ENCODE measurements around the gene FPGS. TPM values are rescaled to one million over a fixed set of nuclear protein-coding genes. Genes with fewer than 3 reads are reported as not detected.

The FPGS gene
- total RNA-seq, 1 donor from 2014 or later: 74.7 TPM

GRCh38 chr9:127860260-127860659 lies 57.6 kb downstream of the FPGS start:
- peak; percentile 72 for DNase-seq (ENCODE audit: low spot score)

GRCh38 chr9:127860779-127861178 lies 58.1 kb downstream of the FPGS start:
- DNase-seq (ENCODE audit: low spot score): no peak

GRCh38 chr9:127862075-127863011 lies 59.7 kb downstream of the FPGS start:
- peak; percentile 79 for DNase-seq (ENCODE audit: low spot score)

GRCh38 chr9:127863191-127863621 lies 60.5 kb downstream of the FPGS start:
- no peak for DNase-seq (ENCODE audit: low spot score)

Other genes with a start within 250 kb of the FPGS start
- gene STXBP1, start 190.6 kb upstream of the FPGS start, total RNA-seq: 52.8 TPM
- gene CFAP157, start 95.9 kb upstream of the FPGS start, total RNA-seq: 1.4 TPM
- 19.5 TPM for gene PTRH1, start 87.2 kb upstream of the FPGS start, total RNA-seq
- 0.26 TPM for gene TTC16, start 86.8 kb upstream of the FPGS start, total RNA-seq
- gene TOR2A, start 67.6 kb upstream of the FPGS start, total RNA-seq: 21.7 TPM
- 9.1 TPM for gene SH2D3C, start 24.2 kb upstream of the FPGS start, total RNA-seq
- gene CDK9, start 16.8 kb upstream of the FPGS start, total RNA-seq: 92.7 TPM
- gene ENG, start 51.8 kb downstream of the FPGS start, total RNA-seq: 94.3 TPM
- 142 TPM for gene AK1, start 74.8 kb downstream of the FPGS start, total RNA-seq
- 67.0 TPM for gene ST6GALNAC6, start 96.7 kb downstream of the FPGS start, total RNA-seq
- 42.1 TPM for gene ST6GALNAC4, start 114.2 kb downstream of the FPGS start, total RNA-seq
- 4.9 TPM for gene PIP5KL1, start 127.9 kb downstream of the FPGS start, total RNA-seq
- gene DPM2, start 135.0 kb downstream of the FPGS start, total RNA-seq: 36.6 TPM
- 220 TPM for gene EEIG1, start 178.1 kb downstream of the FPGS start, total RNA-seq